Glutamatergic neuron (in vitro differentiated cells): Measurements from ENCODE around the gene PIP4K2A. TPM values are rescaled to one million over a fixed set of nuclear protein-coding genes. Genes with fewer than 3 reads are reported as not detected.

Experiments
- DNase-seq: peaks from one replicate; pipeline ENCODE4 v3.0.0; 2022
- H3K27ac Mint-ChIP-seq: one replicate; pipeline ENCODE4 v1.8.0; 2020; ENCODE audit warnings: mild to moderate bottlenecking, mixed read lengths, inconsistent platforms; ENCODE audit not compliant: unreplicated experiment
- H3K27me3 Mint-ChIP-seq: one replicate; pipeline ENCODE4 v1.8.0; 2020; ENCODE audit warnings: mild to moderate bottlenecking, moderate library complexity, mixed read lengths, inconsistent platforms; ENCODE audit not compliant: unreplicated experiment
- H3K36me3 Mint-ChIP-seq: one replicate; pipeline ENCODE4 v1.8.0; 2020; ENCODE audit warnings: mild to moderate bottlenecking, mixed read lengths, inconsistent platforms; ENCODE audit not compliant: unreplicated experiment
- H3K4me1 Mint-ChIP-seq: one replicate; pipeline ENCODE4 v1.8.0; 2020; ENCODE audit warnings: mild to moderate bottlenecking, low read depth, mixed read lengths, inconsistent platforms; ENCODE audit not compliant: unreplicated experiment
- H3K4me3 Mint-ChIP-seq: one replicate; pipeline ENCODE4 v1.8.0; 2020; ENCODE audit warnings: mild to moderate bottlenecking, mixed read lengths, inconsistent platforms; ENCODE audit not compliant: unreplicated experiment
- H3K9me3 Mint-ChIP-seq: one replicate; pipeline ENCODE4 v1.8.0; 2020; ENCODE audit warnings: mild to moderate bottlenecking, moderate library complexity, mixed read lengths, inconsistent platforms; ENCODE audit not compliant: unreplicated experiment
- CTCF ChIP-seq: fragments of 200-600 bp; sonication (generic); IDR thresholded peaks from one replicate; pipeline ENCODE4 v1.5.0; 2021; ENCODE audit not compliant: partially characterized antibody, unreplicated experiment
- total RNA-seq: library from RNA; stranded (reverse); fragmentation: NEBNext Ultra II Directional; extraction: Animal tissue kit (Norgen Biotek cat#: 25700); gene quantifications from one replicate; pipeline ENCODE4 v1.2.1, GENCODE V29; 2021; ENCODE audit not compliant: unreplicated experiment

The PIP4K2A gene
- total RNA-seq, 1 donor from 2014 or later: 20.7 TPM

DNA sequence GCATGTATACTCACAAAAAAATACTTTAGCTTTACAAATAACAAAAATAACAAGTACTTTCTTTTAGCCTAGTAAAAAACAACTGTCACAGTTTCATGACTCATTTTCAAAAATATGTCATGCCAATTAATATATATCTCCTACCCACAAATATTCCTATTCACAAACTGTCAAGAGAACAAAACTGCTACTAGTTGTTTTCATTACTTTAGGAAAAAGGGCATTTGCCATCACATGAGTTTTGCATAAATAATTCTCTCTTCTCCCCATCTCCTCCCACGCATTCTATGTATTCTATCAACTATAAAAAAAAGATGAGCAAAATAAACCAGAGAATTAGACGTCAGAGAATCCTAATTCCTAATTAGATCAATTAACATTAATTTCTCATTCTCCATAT is 87.6 kb downstream of the PIP4K2A start:
- Mint-ChIP-seq H3K4me1 (peaks cover 13% of the 10 kb centered on the region), H3K27me3 (no peaks in the 10 kb centered on the region), H3K9me3 (no peaks in the 10 kb centered on the region), H3K27ac (no peak overlapping the region), H3K4me3 (no peak overlapping the region), H3K36me3 (no peaks in the 10 kb centered on the region)
- no peak for DNase-seq
- TF ChIP-seq CTCF: no peak

DNA sequence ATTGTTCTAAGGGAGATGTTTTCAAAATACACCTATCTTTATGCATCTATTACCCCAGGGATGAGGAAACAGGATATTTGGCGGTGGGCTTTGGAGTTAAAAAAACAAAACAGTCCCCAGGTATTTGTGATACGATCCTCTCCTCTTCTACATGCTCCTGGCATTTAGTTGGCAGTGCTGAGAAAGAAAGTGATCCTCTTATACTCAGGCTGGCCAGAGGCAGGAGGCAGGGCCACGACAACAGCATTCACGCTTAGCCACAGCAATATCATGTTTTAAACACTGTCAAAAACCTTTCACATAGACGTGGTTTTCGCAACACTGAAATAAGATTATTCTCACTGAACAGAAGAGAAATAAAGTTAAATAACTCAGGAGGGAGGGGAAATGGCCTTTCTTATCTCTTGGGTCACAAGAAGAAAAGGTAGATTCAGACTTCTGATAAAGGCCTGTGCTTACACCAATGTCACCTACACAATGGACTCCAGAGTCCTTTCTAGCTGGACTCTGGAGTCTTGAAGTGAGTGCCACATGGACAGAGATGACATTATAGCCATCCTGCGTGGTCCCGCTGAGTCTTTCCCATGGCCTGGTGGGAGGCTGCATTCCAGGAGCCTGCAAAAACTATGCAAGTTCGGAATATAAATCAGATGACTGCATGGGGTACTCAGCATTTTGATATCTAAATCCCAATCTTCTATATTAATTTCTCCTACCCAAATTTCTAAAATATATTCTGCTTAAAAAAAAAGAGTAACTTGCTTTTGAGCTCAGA is 88.7 kb downstream of the PIP4K2A start:
- H3K9me3 Mint-ChIP-seq: no peaks in the 10 kb centered on the region
- peaks cover 16% of the 10 kb centered on the region for H3K4me1 Mint-ChIP-seq
- no peak for DNase-seq
- no peaks in the 10 kb centered on the region for H3K27me3 Mint-ChIP-seq
- no peak for TF ChIP-seq CTCF
- H3K36me3 Mint-ChIP-seq: no peaks in the 10 kb centered on the region
- no peak overlapping the region for H3K4me3 Mint-ChIP-seq
- H3K27ac Mint-ChIP-seq: no peak overlapping the region

DNA sequence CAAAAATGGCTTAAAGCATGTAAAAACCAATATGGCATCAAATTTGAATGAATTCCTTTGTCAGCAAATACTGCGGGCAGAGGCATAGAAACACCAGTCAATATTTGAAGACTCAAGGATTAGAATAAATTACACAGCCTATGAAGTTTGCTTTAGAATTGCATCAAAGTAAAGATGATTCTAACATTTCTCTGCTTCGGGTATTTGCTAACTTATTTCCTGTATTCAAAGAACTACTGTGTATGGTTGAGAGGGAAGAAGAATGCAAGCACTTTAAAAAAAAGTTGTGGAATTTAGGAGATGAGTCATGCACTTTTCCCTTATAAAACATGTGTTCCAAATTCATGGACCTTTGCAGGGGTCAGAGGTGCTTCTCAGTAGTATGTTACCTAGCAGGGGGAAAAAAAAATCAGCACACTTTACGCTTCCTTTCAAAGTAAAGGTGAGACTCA is 90.1 kb downstream of the PIP4K2A start:
- Mint-ChIP-seq H3K27ac (no peak overlapping the region), H3K4me3 (no peak overlapping the region), H3K9me3 (no peaks in the 10 kb centered on the region), H3K4me1 (peaks cover 15% of the 10 kb centered on the region), H3K36me3 (no peaks in the 10 kb centered on the region), H3K27me3 (no peaks in the 10 kb centered on the region)
- no peak for DNase-seq
- no peak for TF ChIP-seq CTCF

- H3K4me1 Mint-ChIP-seq: peaks cover 15% of the 10 kb centered on the region
- H3K9me3 Mint-ChIP-seq: no peaks in the 10 kb centered on the region
- no peaks in the 10 kb centered on the region for H3K36me3 Mint-ChIP-seq
- no peak for TF ChIP-seq CTCF
- no peaks in the 10 kb centered on the region for H3K27me3 Mint-ChIP-seq
- DNase-seq: no peak
- no peak overlapping the region for H3K4me3 Mint-ChIP-seq
- no peak overlapping the region for H3K27ac Mint-ChIP-seq
Observed at GRCh38 chr10:22623633-22624253, 90.6 kb downstream of the PIP4K2A start.

DNA sequence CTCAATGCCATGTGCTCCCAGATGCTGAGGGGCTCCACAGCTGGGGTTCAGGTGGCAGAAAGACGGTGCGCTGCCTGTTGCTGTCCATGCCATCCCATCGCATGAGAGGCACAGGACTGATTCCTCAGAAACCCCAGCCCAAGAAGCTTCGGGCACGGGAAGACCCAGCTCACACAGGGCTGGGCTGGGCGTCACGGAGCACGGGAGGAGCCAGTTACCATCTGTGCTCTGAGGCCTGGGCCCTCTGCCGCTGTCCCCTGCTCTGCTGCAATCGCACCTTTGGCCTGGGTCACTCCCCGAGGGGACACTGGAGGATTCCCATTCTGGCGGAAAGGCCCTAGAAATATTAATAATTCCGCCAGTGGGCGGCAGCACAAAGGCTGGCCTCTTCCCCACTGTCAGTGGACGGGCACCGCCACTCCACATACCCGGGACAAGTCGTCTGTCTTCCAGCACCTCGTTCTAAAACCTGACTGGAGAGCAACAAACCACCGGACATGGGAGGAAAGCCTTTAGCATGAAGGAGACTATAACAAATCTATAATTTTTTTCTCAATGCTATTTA is 92.1 kb downstream of the PIP4K2A start:
- DNase-seq: no peak
- H3K4me1 Mint-ChIP-seq: peaks cover 15% of the 10 kb centered on the region
- H3K9me3 Mint-ChIP-seq: no peaks in the 10 kb centered on the region
- H3K36me3 Mint-ChIP-seq: no peaks in the 10 kb centered on the region
- no peak overlapping the region for H3K4me3 Mint-ChIP-seq
- H3K27ac Mint-ChIP-seq: no peak overlapping the region
- no peaks in the 10 kb centered on the region for H3K27me3 Mint-ChIP-seq
- no peak for TF ChIP-seq CTCF
